Measurements from ENCODE around the gene TNFAIP2.
"Not testable (repeated sequence)": the region's sequence is repeated elsewhere in the genome, so short reads cannot be mapped to it uniquely, and the experiment has no call there.

The TNFAIP2 gene

DNA sequence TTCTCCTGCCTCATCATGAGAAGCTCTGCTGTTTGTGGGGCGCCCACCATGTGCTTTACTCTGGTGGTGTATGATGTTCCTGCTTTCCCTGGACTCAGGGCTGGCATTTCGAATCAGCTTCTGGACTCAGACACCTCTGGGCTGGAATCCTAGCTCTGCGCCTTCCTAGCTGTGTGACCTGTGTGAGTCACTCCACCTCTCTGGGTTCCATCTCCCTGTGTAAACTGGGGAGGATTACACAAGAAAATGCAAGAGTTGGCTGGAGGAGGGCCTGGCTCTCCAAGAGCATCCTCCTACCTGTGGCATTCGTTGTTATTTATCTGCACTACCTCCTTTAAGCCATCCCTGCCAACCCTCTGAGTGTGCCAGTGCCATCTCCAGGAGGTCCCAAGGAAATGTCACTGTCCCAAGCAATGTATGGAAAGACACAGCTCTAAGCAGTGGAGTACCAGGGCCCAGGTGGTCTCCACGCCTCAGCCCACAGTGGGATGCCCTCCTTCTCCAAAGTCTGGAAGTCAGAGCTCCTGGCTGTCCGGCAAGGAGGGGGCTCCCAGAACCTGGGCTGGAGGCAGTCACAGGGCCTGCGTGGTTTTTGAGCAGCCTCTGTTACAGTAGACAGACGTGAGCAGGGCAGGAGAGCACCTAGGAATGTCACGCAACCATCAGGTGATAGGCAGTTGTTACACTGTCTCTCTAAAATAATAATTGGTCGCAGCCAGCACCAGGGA, 7.3 kb upstream of the TNFAIP2 start:
- Mint-ChIP-seq H3K27me3 (ENCODE audit: low read depth, poor library complexity) (peaks cover 4% of the 10 kb centered on the region), H3K4me3 (no peak overlapping the region), H3K9me3 (no peaks in the 10 kb centered on the region), H3K4me1 (peaks cover 58% of the 10 kb centered on the region), H3K36me3 (ENCODE audit: low read depth) (no peaks in the 10 kb centered on the region), H3K27ac (no peak overlapping the region)
- no peak for DNase-seq
- TF ChIP-seq, protein P1, sequence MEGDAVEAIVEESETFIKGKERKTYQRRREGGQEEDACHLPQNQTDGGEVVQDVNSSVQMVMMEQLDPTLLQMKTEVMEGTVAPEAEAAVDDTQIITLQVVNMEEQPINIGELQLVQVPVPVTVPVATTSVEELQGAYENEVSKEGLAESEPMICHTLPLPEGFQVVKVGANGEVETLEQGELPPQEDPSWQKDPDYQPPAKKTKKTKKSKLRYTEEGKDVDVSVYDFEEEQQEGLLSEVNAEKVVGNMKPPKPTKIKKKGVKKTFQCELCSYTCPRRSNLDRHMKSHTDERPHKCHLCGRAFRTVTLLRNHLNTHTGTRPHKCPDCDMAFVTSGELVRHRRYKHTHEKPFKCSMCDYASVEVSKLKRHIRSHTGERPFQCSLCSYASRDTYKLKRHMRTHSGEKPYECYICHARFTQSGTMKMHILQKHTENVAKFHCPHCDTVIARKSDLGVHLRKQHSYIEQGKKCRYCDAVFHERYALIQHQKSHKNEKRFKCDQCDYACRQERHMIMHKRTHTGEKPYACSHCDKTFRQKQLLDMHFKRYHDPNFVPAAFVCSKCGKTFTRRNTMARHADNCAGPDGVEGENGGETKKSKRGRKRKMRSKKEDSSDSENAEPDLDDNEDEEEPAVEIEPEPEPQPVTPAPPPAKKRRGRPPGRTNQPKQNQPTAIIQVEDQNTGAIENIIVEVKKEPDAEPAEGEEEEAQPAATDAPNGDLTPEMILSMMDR (IDR thresholded peaks at IDR 0.05): no peak

DNA sequence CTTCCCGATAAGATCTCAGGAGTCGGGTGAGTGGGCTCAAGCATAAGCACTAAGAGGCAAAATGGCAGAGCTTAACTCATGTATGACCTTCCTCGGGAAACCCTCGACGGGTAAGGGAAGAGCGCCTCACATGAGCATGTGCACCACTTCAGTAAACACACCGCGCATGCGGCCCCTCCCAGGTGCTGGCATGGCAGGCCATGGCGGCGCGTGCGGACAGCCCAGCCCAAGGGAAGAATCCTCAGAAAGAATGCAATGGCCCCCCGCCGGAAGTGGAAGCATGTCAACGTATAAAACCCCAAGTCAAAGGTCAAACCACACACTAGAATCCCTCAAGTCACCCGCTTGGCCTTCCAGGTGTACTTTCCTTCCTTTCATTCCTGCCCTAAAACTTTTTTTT, 6.6 kb upstream of the TNFAIP2 start:
- no peak overlapping the region for H3K4me3 Mint-ChIP-seq
- H3K27me3 Mint-ChIP-seq (ENCODE audit: low read depth, poor library complexity): peaks cover 4% of the 10 kb centered on the region
- no peaks in the 10 kb centered on the region for H3K36me3 Mint-ChIP-seq (ENCODE audit: low read depth)
- TF ChIP-seq, protein P1 (IDR thresholded peaks at IDR 0.05): no peak
- no peak overlapping the region for H3K27ac Mint-ChIP-seq
- no peak for DNase-seq
- no peaks in the 10 kb centered on the region for H3K9me3 Mint-ChIP-seq
- H3K4me1 Mint-ChIP-seq: peaks cover 63% of the 10 kb centered on the region

DNA sequence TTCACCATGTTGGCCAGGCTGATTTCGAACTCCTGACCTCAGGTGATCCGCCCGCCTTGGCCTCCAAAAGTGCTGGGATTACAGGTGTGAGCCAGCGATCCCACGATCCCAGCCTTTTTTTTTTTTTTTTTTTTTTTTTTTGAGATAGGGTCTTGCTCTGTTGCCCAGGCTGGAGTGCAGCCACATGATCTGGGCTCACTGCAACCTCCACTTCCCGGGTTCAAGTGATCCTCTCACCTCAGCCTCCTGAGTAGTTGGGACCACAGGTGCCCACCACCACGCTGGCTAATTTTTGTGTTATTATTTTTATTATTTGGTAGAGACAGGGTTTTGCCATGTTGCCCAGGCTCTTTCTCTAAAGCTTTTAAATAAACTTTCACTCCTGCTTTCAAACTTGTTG, 5.8 kb upstream of the TNFAIP2 start:
- not testable (repeated sequence) for H3K36me3 Mint-ChIP-seq (ENCODE audit: low read depth); H3K27ac Mint-ChIP-seq; H3K4me3 Mint-ChIP-seq; DNase-seq; H3K9me3 Mint-ChIP-seq; H3K27me3 Mint-ChIP-seq (ENCODE audit: low read depth, poor library complexity)
- peaks cover 64% of the 10 kb centered on the region for H3K4me1 Mint-ChIP-seq

DNA sequence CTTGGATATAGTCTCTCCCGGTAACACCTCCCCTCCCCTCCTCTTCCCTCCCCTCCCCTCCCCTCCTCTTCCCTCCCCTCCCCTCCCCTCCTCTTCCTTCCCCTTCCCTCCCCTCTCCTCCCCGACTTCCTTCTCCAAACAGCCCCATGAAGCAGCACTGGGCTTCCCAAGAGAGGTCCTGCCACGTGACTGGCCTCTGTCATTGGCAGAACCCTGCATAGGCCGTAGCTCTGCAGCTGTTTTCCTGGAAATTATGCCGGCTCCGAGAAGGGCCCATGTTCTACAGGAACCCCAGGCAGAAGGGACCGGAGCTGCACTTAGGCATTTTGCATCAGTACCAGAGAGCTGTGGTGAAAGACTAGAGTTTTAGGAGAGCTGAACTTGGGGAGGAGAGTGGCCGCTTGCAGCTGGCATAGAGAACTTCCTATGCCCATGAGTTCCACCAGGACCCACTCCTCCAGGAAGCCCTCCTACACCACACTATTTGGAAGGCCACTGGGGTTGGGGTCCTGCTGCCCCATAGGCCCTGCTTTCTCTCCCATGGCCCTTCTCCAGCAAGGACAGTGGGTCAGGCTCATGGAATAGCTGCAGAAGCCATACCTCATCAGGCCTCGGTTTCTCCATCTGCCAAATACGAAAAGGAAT, 5.1 kb upstream of the TNFAIP2 start:
- Mint-ChIP-seq H3K4me1 (peaks cover 58% of the 10 kb centered on the region), H3K27me3 (ENCODE audit: low read depth, poor library complexity) (peaks cover 4% of the 10 kb centered on the region)

DNA sequence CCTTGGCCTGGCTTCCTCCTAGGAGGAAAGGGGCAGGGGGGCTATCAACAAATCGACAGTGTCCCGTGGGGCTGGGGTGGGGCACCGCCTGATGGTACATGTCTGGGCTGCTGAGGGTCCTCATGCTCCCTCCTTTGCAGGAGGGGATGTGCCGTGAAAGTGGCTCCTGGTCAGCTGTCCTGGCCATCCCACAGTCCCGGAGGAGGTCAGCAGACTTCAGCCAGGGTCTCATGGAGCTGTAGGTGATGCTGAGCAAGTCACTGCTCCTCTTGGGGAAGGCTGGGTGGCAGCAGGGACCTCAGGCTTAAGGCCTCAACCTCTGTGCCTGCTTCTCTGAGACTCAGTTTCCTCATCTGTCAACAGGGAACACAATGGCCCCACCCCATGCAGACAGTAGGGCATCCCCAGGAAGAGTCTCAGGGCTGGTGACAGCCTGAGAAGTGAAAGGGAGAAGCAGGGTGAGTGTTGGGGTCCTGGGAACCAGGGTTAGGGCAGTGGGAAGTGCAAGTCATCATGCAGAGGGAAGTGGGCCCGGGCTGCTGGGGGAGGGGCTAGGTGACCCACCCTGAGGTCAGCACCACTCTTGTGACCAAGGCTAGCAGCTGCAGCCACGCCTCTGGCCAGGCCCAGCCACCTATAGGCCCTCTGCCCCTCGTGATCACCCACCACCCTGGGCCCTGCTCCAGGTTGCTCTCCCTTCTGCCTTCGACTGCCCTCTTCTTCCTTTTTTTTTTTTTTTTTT, 4.4 kb upstream of the TNFAIP2 start:
- Mint-ChIP-seq H3K27me3 (ENCODE audit: low read depth, poor library complexity) (peaks cover 4% of the 10 kb centered on the region), H3K36me3 (ENCODE audit: low read depth) (no peaks in the 10 kb centered on the region), H3K4me3 (no peak overlapping the region), H3K27ac (no peak overlapping the region), H3K9me3 (no peaks in the 10 kb centered on the region), H3K4me1 (peaks cover 52% of the 10 kb centered on the region)
- TF ChIP-seq, protein P1 (IDR thresholded peaks at IDR 0.05): no peak
- DNase-seq: no peak

More for the DNA sequence above, 5.1 kb upstream of the TNFAIP2 start:
- H3K27ac Mint-ChIP-seq: no peak overlapping the region
- H3K4me3 Mint-ChIP-seq: no peak overlapping the region
- no peak for DNase-seq
- TF ChIP-seq, protein P1 (IDR thresholded peaks at IDR 0.05): no peak
- H3K9me3 Mint-ChIP-seq: no peaks in the 10 kb centered on the region
- H3K36me3 Mint-ChIP-seq (ENCODE audit: low read depth): no peaks in the 10 kb centered on the region

DNA sequence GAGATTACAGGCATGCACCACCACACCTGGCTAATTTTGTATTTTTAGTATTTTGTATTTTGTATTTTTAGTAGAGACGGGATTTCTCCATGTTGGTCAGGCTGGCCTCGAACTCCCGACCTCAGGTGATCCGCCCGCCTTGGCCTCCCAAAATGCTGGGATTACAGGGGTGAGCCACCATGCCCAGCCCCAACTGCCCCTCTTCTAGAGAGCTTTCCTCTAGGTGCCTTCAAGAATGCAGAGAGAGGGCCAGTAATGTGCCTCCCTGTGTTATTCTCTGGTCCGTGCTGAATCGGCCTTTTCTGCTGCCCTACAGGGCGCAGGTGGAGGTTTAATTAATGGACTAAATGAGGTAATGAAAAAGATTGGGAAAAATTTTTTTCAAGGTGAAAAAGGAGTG, 3.7 kb upstream of the TNFAIP2 start:
- H3K27me3 Mint-ChIP-seq (ENCODE audit: low read depth, poor library complexity); DNase-seq; H3K27ac Mint-ChIP-seq; H3K9me3 Mint-ChIP-seq; H3K4me3 Mint-ChIP-seq; H3K36me3 Mint-ChIP-seq (ENCODE audit: low read depth): not testable (repeated sequence)
- peaks cover 55% of the 10 kb centered on the region for H3K4me1 Mint-ChIP-seq
